AG04450 (cell line): ENCODE measurements around the gene P2RY11. TPM values are rescaled to one million over a fixed set of nuclear protein-coding genes. Genes with fewer than 3 reads are reported as not detected.

Experiments used
- CTCF ChIA-PET: fragments of 300-600, 350-600 bp; formaldehyde crosslinking; extraction: SDS; loops from one replicate; lab custom pipeline; 2022; ENCODE audit warnings: antibody characterized with exemption, inconsistent platforms; lab: Charles Lee
- POLR2A ChIA-PET: fragments of 350-600 bp; formaldehyde crosslinking; extraction: SDS; loops from one replicate; lab custom pipeline; 2021; ENCODE audit warnings: antibody characterized with exemption, inconsistent platforms; lab: Yijun Ruan, JAX
- DNase-seq: peaks from one replicate; pipeline ENCODE4 v3.0.0-alpha.2; 2011; ENCODE audit warnings: low read depth, low spot score
- H3K27ac ChIP-seq: one replicate; pipeline ENCODE4 v1.5.1; 2012; ENCODE audit warnings: low read depth, low read length, control low read depth
- H3K27me3 ChIP-seq: one replicate; pipeline ENCODE4 v1.6.0; 2012; ENCODE audit warnings: low read length; ENCODE audit not compliant: control insufficient read depth, insufficient read depth
- H3K4me3 ChIP-seq: 2 replicates; pipeline ENCODE4 v1.5.1; 2011; ENCODE audit warnings: mild to moderate bottlenecking, low read depth, low read length, control low read depth
- H3K9me3 ChIP-seq: 2 replicates; pipeline ENCODE4 v1.5.1; 2012; ENCODE audit warnings: low read length; ENCODE audit not compliant: control insufficient read depth, insufficient read depth
- CTCF ChIP-seq: IDR thresholded peaks from 2 replicates; pipeline ENCODE4 v1.5.1; 2011; ENCODE audit warnings: low read depth, low read length, control low read depth, inconsistent platforms
- polyA plus RNA-seq: library from polyadenylated mRNA; depleted of rRNA; stranded (reverse); fragments of >200 nt; gene quantifications from 2 replicates; pipeline ENCODE4 v1.2.3, GENCODE V29; 2011

Gene P2RY11
- polyA plus RNA-seq, 1 experiment = 1.0 TPM

- DNase-seq = no peak
- Histone ChIP-seq H3K27me3 (no peaks in the 10 kb centered on the region), H3K27ac (no peak overlapping the region), H3K9me3 (no peaks in the 10 kb centered on the region; the same call in 1 of the 2 replicates), H3K4me3 (no peak overlapping the region)
- ChIA-PET POLR2A (interaction anchor here (1.0 kb wide), 1 partner anchor 75 kb away, joined by 5 read pairs; no protein-coding TSS in a partner anchor), CTCF (interaction anchor here (1.0 to 3.4 kb wide), 2 partner anchors 16 to 56 kb away, joined by 9 to 12 read pairs; no protein-coding TSS in a partner anchor)
- TF ChIP-seq CTCF = no peak
Measured at GRCh38 chr19:10083911-10084310, 27.6 kb upstream of the P2RY11 start.

- no peak for DNase-seq
- POLR2A ChIA-PET = no interaction called here
- no peak for TF ChIP-seq CTCF
- Histone ChIP-seq H3K27ac (no peak overlapping the region), H3K27me3 (no peaks in the 10 kb centered on the region), H3K4me3 (no peak overlapping the region), H3K9me3 (no peaks in the 10 kb centered on the region; the same call in 1 of the 2 replicates)
- CTCF ChIA-PET = interaction anchor here (1.0 to 3.4 kb wide), 2 partner anchors 15 to 57 kb away, joined by 9 to 12 read pairs; no protein-coding TSS in a partner anchor
Measured at GRCh38 chr19:10084803-10085202, 26.7 kb upstream of the P2RY11 start.

GRCh38 chr19:10085641-10086590 lies 25.6 kb upstream of the P2RY11 start, which contains the start of gene SHFL:
SHFL (plus strand) TSS chr19:10086317; CDS start chr19:10086428, 111 bp downstream.
- ChIA-PET CTCF (interaction anchor here (3.4 kb wide), 1 partner anchor 58 kb away, joined by 12 read pairs; no protein-coding TSS in a partner anchor), POLR2A (interaction anchor here (1.0 kb wide), 1 partner anchor 11 kb away, joined by 4 read pairs; no protein-coding TSS in a partner anchor)
- no peak within 1 kb of the TSS for H3K27ac ChIP-seq
- DNase-seq = no peak
- TF ChIP-seq CTCF = no peak
- peaks cover under 1% of the 10 kb centered on the region; the same call in 1 of the 2 replicates for H3K9me3 ChIP-seq
- H3K4me3 ChIP-seq = peak within 1 kb of the TSS; percentile 92
- H3K27me3 ChIP-seq = no peaks in the 10 kb centered on the region

GRCh38 chr19:10086591-10087192 lies 24.8 kb upstream of the P2RY11 start:
- Histone ChIP-seq H3K9me3 (peaks cover 4% of the 10 kb centered on the region; the same call in 1 of the 2 replicates), H3K27ac (no peak overlapping the region), H3K4me3 (peak overlapping the region; percentile 92), H3K27me3 (no peaks in the 10 kb centered on the region)
- no peak for DNase-seq
- CTCF ChIA-PET = no interaction called here
- POLR2A ChIA-PET = interaction anchor here (0.7 to 1.0 kb wide), 2 partner anchors 10 to 84 kb away, joined by 4 read pairs; no protein-coding TSS in a partner anchor
- TF ChIP-seq CTCF = no peak
